COLO668 (cell line): ENCODE measurements around the gene DIO1.

ENCODE experiments used
- DNase-seq: peaks from one replicate; lab custom pipeline; 2025; ENCODE audit not compliant: unreplicated experiment; lab: John Stamatoyannopoulos, UW

Gene DIO1

DNA sequence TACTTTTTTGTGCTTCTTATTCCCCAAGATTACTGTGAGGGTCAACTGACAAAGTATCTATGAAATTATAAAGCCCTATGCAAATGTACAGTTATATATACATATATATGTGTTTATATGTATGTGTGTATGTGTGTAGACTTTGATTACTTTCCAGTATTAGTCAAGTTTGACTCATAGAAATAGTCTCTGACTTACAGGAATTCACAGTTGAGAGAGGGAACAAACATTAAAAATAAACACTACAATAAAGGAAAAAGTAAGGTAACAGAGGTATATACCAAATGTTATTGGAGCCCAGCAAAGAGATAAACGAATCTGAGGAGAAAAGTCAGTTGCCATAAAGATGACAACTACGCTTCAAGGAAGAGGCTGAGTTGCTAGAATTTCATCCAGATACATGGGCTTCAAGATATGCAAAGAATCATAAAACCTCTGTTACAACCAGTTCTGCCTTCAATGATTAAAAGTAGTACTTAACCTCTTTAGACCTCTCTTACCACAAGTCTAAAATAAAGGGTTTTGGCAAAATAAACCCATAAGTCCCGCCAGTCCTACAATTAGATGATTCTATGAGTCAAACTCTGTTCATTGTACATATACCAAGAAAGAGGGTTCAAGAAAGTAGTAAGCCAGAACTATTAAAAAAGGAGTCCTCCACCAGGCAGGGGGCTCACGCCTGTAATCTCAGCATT is 44.3 kb downstream of the DIO1 start:
- DNase-seq, result no peak

DNA sequence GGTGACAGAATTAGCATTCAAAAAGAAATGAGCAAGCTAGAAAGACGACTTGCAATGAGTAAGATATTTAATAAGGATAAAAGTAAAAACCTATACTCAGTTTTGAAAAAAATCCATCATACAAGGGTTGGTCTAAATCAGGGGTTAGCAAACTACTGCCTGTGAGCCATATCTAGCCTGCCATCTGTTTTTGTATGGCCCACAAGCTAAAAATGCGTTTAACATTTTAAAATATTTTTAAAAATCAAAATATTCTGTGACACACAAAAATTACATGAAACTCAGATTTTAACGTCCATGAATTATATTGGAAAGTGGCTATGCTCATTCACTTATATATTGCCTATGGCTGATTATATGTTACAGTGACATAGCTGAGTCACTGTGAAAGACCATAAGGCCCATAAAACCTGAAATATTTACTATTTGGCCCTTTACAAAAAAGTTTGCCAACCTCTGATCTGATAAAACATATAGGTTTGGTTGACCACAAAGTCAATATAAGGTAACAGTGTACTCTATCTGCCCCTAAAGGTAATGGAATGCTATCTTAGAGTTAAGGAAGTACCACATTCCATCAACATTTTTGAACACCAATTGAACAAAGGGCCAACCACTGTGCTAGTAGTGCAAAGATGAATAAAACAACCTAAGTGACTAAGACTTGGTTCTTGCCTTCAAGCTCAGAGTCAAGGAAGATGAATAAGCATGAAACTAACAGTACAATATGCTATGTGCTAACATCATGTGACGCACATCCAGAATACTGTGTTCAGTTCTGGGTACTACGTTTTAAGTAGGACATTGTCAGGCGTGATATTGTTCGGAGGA is 48.4 kb downstream of the DIO1 start:
- no peak for DNase-seq

DNA sequence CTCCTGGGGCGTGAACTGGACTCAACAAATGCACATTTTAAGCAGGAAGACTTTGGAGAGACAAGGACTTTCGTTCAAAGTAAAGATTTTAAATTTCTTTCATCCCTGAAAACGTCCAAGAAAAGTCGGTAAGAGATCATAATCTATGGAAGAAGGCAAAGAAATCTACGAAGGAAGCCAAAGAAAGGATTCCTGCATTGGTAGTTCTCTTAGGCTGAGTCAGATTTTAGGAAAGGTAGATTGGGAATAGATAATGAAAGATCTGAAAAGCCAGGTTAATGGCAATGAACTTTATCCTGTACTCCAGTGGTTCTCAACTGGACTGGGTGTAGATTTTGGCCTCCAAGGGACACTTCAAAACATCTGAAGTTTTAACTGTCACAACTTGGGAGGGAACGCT is 49.1 kb downstream of the DIO1 start:
- DNase-seq, result no peak

DNA sequence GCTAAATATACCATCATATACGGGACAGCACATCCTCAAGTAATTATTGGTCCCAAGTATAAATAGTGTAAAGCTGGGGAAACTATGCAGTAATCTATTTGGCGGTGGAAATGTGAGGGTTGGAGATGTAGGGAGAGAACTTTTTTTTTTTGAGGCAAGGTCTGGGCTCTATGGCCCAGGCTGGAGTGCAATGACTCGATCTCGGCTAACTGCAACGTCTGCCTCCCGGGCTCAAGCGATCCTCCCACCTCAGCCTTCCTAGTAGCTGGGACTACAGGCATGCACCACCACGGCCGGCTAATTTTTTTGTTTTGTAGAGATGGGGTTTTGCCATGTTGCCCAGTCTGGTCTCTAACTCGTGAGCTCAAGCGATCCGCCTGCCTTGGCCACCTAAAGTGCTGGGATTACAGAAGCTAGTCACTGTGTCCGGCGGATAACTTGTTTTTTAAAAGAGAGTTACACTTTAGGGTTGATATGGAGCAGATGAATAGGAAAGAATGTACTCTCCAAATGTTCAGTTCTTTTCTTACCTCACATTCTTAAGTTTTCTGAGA is 49.6 kb downstream of the DIO1 start:
- DNase-seq, result no peak

DNA sequence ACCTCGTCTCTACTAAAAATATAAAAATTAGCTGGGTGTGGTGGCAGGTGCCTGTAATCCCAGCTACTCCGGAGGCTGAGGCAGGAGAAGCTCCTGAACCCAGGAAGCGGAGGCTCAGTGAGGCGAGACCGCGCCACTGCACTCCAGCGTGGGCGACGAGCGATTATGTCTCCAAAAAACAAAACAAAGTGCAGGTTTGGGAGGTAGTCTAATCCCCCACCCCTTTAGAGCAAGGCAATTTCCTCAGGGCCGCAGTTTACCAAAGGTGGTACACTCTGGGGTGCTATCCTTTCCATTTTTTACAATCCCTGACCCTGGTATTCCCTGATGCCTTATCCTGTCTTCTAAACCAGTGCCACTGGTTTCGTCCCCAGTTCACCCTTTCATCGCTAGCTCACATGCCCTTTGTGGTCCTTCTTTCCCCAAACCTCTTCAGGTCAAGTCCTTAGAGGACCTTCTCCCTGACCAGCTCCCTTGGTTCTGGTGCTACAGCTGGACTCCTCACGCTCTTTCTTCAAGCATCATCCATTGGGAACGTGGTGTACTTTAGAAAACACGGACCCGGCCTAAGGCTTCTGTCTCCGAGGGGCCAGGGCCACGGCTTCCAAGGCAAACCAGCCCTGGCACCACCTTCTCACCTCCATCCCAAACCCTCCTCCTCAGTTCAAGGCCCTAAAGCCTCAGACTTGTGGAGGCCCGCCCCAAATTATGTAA is 50.6 kb downstream of the DIO1 start:
- no peak for DNase-seq

DNA sequence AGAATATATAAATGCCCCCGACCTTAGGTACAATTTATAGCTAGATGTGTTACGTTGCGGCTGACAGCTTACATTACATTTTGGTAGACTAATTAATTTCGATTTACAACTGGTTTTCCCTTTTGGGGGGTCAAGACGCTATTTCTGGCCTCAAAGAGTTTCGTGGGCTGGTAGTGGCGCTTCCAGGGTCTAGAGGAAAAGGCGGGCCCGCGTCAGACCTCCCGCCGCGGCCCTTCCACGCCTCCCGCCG is 51.1 kb downstream of the DIO1 start:
- DNase-seq, result no peak

DNA sequence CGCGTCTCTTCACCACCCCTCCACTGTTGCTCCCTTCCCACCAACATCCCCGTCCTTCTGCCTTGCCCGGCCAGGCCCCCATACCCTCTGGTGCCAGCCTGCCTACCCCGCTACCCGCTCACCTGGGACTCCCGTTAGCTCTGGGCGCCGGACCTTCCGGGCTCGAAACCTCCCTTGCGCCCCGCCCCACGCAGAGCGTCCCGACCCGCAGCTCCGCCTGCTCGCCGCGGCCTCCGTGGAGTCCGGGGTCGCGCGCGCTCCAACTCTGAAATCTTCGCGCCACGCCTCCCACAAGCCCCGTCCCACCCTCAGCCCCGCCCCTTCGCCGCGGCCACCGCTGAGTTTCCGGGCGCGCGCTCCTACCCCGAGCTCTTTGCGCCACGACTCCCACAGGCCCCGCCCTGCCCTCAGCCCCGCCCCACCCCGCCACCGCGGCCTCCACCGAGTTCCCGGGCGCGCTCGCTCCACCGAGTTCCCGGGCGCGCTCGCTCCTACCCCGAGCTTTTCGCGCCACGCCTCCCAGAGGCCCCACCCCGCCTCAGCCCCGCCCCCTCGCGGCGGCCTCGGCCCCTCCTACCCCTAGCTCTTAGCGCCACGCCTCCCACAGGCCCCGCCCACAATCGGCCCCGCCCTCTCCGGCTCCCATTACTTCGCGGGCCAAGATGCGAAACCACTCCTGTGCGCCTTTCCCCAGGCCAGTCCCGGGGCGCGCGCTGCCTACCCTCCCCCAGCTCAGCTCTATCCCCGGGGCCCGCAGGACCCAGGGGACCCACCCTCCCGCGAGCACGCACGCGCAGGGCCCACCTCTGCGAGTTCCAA is 51.7 kb downstream of the DIO1 start, which contains the start of gene IFT25:
IFT25 (minus strand) TSS at position 267 of the 819 bp plus-strand sequence. CDS start 5,617 bp downstream, outside the sequence.
- DNase-seq, result peak; percentile 100

DNA sequence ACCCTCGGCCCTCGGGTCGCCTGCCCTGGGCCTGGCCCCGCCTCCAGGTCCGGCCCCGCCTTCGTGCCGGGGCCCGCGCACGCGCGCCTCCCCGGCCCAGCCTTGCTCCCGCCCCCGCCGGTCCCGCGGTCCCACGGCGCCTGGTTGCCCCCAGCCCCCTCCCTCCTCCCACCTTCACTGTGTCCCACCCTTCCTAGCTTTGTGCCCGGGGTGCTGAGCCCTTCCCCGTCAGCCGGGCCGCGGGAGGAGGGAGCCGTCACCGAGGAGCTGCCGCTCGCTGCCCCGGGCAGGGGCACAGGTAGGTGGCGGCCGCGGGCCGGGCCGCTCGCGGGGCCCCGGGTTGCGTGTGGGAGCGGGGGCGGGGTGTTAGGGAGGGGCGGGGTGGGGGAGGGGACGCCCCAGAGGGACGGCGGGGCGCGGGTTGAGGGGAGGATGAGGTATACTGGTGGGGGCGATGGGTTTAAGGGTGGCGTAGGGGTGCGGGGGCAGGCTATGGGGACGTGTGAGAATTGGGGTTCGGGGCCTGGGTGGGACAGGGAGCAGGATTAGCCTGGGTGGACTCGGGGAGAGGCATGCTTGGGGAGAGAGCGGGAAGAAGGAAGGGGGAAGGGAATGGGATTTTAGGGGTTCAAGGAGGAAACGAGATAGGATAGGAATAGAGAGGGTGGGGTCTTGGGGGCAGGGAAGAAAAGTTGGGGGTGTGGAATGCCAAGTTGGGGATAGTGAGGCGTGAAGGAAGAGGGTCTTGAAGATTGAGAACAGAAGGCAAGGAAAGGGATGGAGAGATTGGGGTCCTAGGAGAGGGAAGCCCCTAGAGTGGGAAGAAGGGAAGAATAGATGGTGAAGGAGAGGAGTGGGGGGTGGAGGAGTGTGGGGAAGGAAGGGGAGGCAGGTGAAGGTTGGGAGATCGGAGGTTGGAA is 52.5 kb downstream of the DIO1 start, which contains the start of gene LRRC42:
LRRC42 (plus strand) TSS at position 99 of the 920 bp plus-strand sequence. CDS start 5,650 bp downstream, outside the sequence.
- DNase-seq, result peak; percentile 99

DNA sequence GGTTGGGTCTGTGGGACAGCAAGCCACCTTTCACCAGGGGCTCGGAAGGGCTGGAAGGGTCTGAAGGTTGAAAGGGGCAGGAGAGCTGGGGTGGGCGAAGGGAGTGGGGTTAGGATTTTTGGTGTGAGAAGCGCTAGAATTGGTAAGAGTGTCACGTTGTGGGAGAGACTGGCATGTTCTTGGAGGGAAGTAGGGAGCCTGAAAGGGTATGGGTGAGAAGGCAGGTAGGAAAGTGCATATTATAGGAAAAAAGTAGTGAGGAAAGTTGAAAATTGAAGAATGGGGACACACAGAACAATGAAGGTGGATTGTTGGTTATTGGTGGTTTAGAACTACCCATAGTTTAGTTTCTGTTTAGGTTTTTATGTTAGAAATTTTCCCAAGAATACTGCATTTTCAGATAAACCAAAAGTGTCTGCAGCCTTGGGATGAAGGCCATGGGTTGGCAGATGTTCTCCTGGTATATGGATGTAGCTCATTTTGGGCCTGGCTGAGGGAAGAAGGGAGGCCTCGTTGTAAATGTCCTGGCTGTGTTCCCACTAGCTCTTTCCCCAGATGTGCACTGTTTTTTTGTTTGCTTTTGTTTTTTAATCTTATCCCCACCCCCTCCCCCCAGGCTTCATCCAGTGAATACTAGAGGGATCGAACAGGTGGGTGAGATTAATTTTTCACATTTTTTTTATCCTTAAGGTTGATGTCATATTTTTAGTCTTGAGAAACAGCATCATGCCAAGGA is 53.4 kb downstream of the DIO1 start:
- DNase-seq, result no peak

DNA sequence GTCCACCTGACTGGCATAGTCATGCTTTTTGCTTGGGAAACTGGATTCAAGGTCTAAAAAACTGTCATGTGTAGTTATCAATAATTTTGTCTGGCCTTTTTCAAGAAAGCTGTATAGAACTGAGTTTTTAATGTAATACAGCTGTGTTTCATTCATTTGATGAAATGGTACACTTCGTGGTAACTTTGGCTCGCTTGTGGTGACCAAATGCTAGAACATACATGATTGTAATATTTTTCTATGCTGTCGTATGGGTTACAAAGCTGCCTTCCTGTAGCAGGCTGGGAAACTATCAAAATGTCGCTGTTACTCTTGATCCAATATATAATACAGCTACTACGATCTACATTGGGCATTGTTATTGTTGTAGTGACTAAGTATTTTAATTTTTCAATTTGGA is 54.3 kb downstream of the DIO1 start:
- no peak for DNase-seq

DNA sequence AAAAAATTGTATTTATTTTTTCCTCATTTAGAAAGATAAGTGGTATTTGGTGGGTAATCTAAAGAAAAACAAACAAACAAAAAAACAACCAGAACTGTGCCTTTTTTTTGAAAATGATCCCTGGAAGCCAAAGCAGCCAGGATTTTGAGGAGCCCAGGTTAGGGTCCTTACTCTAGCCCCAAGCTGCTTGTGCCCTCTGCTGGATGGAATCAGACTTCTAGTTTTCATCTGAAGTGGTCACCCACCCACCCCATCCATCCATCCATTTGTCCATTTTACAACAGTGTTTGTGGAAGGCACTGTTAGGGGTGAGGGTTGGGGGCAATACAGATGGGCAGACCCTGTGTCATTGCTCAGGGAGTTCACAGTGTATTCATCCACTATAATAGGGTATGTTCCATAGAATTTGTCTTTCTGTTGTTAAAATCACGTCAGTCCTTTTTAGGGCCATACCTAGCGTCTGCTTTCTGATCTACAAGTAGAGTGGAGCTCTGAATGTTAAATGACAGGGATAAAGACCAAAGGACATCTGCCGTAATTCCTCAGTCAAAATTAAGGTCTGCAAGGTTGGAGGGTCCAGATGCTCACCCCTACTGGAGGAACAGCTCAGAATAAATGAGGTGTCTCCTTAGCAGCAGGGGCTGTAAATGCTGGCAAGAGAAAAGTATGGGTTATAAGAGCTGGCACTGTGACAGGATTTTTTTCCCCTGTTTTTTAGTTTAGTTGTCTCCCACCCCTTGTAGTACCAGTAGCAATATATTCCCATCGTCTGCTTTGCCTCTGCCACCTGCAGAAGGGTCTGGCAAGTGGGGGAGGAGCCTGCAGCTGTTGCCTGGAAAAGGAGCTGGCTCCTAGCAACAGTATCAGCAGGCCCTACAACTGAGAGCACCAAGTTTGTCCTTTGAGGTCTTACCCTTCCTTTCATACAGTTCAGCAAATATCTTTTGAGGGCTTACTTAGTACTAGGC is 55.3 kb downstream of the DIO1 start:
- peak; percentile 77 for DNase-seq

DNA sequence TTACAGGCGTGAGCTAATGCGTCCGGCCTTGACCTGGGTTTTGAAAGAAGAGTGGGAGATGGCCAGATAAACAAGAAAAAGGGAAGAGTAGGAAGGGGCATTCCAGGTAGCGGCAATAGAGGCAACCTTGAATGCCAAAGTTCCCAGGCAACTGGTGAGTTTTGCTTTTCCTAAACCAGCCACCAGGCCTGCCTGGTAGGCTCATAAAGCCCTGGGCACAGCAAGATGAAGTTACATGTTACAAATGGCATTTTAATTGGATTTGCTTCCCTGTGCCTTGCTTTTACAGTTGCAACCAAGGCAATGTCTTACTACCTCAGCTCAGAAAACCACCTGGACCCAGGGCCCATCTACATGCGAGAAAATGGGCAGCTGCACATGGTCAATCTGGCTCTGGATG is 57.7 kb downstream of the DIO1 start:
- no peak for DNase-seq

DNA sequence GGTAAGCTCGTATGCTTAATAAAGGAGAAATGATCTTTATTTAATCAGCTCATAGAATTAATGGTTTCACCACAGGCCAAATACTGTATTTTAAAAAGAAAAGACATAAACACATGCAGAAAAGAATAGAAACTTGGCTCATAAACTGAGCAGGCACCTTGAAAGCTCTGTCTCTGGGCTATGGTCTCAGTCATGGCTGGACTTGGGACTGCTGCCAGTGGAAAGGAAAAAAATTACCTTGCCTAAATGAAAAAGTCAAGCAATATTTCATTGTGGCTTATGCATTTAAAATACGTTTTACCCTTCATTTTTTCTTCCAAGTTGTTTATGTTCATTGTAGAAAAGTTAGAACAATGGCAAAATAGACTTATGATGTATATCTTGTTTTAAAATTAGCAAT is 60.1 kb downstream of the DIO1 start:
- no peak for DNase-seq

DNA sequence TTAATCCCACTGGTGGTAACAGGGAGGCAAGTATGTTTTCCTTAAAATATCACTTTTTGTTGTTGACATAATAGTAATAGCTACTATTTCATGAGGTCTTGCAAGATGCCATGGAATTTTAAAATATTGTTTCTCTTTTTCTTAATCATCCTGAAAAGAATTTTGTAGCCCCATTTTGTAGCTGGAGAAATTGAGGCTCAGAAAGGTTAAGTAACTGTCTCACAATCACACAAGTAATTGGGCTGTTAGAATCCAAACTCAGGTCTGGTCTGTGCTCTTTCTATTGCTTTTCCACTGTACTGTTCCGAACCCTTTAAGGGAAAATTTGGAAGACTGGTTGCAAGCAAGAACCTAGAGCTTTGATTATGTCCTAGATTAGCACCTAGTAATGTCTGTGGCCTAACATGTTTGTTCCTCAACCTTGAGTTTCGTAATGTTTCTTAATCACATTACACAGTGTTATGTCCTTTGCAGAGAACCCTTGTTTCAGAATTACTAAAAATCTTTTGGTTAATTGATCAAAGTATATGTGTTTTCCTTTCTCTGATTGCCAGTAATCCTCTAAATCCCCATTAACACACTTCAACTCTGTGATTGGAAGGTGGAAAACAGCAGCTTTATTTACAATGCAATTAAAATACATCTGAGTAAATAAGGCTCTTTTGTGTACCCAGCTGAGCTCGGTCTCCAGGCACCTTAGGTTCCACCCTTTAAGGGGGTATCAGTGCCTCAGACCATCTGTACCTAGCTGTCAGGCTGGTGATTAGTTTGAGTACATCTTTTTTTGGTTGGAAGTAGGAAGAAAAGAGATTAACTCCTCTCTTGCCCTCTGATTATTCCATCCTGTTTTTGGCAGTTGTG is 62.6 kb downstream of the DIO1 start:
- DNase-seq, result peak; percentile 81

DNA sequence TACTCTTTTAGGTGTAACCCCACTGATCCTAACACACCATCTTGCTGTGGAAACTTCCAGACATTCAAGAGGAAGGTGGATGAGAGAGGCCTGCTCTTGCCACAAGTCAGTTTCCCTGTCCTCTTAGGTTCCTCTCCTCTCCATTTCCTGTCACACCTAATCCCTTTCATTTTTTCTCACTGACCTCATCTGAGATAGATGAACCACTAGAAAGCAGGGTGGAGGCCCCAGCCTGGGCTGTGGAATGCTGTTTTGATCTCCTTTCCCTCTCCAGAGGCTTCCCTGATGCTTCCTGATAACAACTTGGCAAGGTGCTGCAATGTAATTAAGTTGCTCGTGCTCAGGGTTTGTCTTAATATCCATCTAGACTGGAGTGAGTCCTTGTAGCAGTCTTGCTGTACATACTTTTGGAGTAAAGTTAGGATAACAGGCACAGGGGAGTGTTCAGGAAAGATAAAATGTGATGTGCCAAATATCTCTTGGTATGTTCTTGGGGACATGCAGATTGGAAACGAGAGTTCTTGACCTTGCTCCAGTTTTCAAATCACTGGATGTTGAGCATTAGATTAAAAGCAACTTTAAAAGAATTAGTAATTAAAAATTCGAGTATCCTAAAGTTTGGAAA is 63.3 kb downstream of the DIO1 start:
- peak; percentile 65 for DNase-seq

DNA sequence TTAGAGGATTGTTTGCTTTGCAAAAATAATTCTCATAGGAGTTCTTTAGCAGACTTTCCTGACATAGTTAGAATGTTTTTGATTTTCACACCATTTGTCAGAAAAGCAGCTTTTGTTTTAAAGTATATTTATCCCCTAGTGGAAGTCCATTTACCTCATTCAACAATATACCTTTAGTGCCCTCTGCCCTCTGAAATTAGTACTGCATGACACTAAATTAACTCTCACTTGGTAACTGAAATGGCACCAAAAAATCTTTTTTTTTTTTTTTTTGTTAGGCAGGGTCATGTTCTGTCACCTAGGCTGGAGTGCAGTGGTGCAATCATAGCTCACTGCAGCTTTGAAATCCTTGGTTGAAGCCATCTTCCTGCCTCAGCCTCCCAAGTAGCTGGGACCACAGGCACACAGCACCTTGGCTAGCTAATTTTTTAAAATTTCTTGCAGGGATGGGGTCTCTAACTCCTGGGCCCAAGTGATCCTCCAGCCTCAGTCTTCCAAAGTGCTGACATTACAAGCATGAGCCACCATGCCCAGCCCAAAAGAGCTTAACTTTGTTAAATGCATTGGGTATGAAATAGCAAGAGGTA is 65.8 kb downstream of the DIO1 start:
- DNase-seq, result no peak
